Neuronal stem cell (in vitro differentiated cells): ENCODE data around the gene APOLD1.

ENCODE experiments used
- DNase-seq: peaks from one replicate; pipeline ENCODE4 v3.0.0-alpha.2; 2013; ENCODE audit warnings: low spot score
- H2AFZ ChIP-seq: one replicate; pipeline ENCODE4 v1.6.1; 2013; ENCODE audit warnings: mild to moderate bottlenecking, low read length, inconsistent platforms
- H2AK5ac ChIP-seq: 2 replicates; pipeline ENCODE4 v1.6.1; 2013; ENCODE audit warnings: low read depth, mild to moderate bottlenecking, inconsistent platforms, low read length, moderate library complexity, mixed read lengths
- H2BK120ac ChIP-seq: 2 replicates; pipeline ENCODE4 v1.6.1; 2013; ENCODE audit warnings: low read depth, mild to moderate bottlenecking, inconsistent platforms, low read length, moderate library complexity, mixed read lengths
- H2BK12ac ChIP-seq: one replicate; pipeline ENCODE4 v1.6.1; 2013; ENCODE audit warnings: low read length, inconsistent platforms
- H2BK15ac ChIP-seq: 2 replicates; pipeline ENCODE4 v1.6.1; 2013; ENCODE audit warnings: mild to moderate bottlenecking, low read length, inconsistent platforms, mixed read lengths
- H2BK5ac ChIP-seq: one replicate; pipeline ENCODE4 v1.6.1; 2013; ENCODE audit warnings: inconsistent platforms, mild to moderate bottlenecking, low read length, moderate library complexity
- H3K14ac ChIP-seq: one replicate; pipeline ENCODE4 v1.6.1; 2013; ENCODE audit warnings: low read length, inconsistent platforms
- H3K18ac ChIP-seq: 2 replicates; pipeline ENCODE4 v1.6.1; 2013; ENCODE audit warnings: low read length, inconsistent platforms
- H3K23ac ChIP-seq: 2 replicates; pipeline ENCODE4 v1.6.1; 2013; ENCODE audit warnings: low read depth, mild to moderate bottlenecking, mixed read lengths, low read length, inconsistent platforms; ENCODE audit not compliant: poor library complexity
- H3K27ac ChIP-seq: replicated peaks from 3 replicates; pipeline ENCODE4 v1.5.1; 2013; ENCODE audit warnings: low read length, inconsistent platforms
- H3K27me3 ChIP-seq, 3 experiments: 2 replicates each; pipeline ENCODE4 v1.6.1; 2013; ENCODE audit warnings: low read length in 3 of 3, mild to moderate bottlenecking in 2 of 3, inconsistent platforms in 1 of 3, low read depth in 1 of 3, mixed read lengths in 1 of 3, moderate library complexity in 1 of 3; ENCODE audit not compliant: control insufficient read depth in 3 of 3, insufficient read depth in 3 of 3
- H3K36me3 ChIP-seq, 2 donors: replicated peaks in 1 of 2; 2 replicates each; pipeline ENCODE4 v1.6.1; 2013; ENCODE audit warnings: low read length in 2 of 2; ENCODE audit not compliant: control insufficient read depth in 2 of 2, insufficient read depth in 2 of 2
- H3K4ac ChIP-seq: 2 replicates; pipeline ENCODE4 v1.6.1; 2013; ENCODE audit warnings: inconsistent platforms, mild to moderate bottlenecking, low read length, moderate library complexity
- H3K4me1 ChIP-seq, 2 donors: 1 replicate in 1 of 2; 2 replicates in 1 of 2; pipeline ENCODE4 v1.6.1; 2013; ENCODE audit warnings: low read length in 2 of 2, low read depth in 1 of 2; ENCODE audit not compliant: control insufficient read depth in 2 of 2, insufficient read depth in 1 of 2
- H3K4me2 ChIP-seq: one replicate; pipeline ENCODE4 v1.6.1; 2013; ENCODE audit warnings: mild to moderate bottlenecking, low read length, inconsistent platforms; ENCODE audit not compliant: insufficient read depth, poor library complexity, severe bottlenecking
- H3K4me3 ChIP-seq, 2 donors: 2 replicates each; pipeline ENCODE4 v1.5.1; 2013; ENCODE audit warnings: low read length in 2 of 2, mild to moderate bottlenecking in 2 of 2, inconsistent platforms in 1 of 2, moderate library complexity in 1 of 2
- H3K79me1 ChIP-seq: one replicate; pipeline ENCODE4 v1.6.1; 2013; ENCODE audit warnings: low read depth, mild to moderate bottlenecking, inconsistent platforms, low read length, moderate library complexity
- H3K9ac ChIP-seq: one replicate; pipeline ENCODE4 v1.6.1; 2013; ENCODE audit warnings: mild to moderate bottlenecking, low read depth, low read length, inconsistent platforms; ENCODE audit not compliant: poor library complexity
- H3K9me3 ChIP-seq, 2 donors: replicated peaks in 1 of 2; 2 replicates each; pipeline versions ENCODE3 to v1.6.1; 2013; ENCODE audit warnings: low read length in 2 of 2, mild to moderate bottlenecking in 2 of 2, inconsistent platforms in 1 of 2, low read depth in 1 of 2, mixed read lengths in 1 of 2, moderate library complexity in 1 of 2; ENCODE audit not compliant: control insufficient read depth in 2 of 2, insufficient read depth in 1 of 2
- H4K8ac ChIP-seq: one replicate; pipeline ENCODE4 v1.6.1; 2013; ENCODE audit warnings: low read depth, mild to moderate bottlenecking, inconsistent platforms, low read length, moderate library complexity
- H4K91ac ChIP-seq: one replicate; pipeline ENCODE4 v1.6.1; 2013; ENCODE audit warnings: low read length, low read depth, mild to moderate bottlenecking, inconsistent platforms; ENCODE audit not compliant: poor library complexity
- WGBS, 2 donors: extraction: QIAGEN DNeasy Blood & Tissue Kit; methylation state at CpG; one replicate each; pipeline ENCODE4 v1.1.7; 2013; ENCODE audit warnings: missing lambda C conversion rate in 2 of 2, mixed read lengths in 1 of 2; ENCODE audit not compliant: insufficient read length in 2 of 2, insufficient replicate concordance in 1 of 2; ENCODE audit errors: extremely low coverage in 2 of 2; 5-methylcytosine and 5-hydroxymethylcytosine counted together

Gene APOLD1

GRCh38 chr12:12812174-12812573 lies 26.7 kb downstream of the APOLD1 start:
- Histone ChIP-seq H3K18ac (no peak overlapping the region), H4K91ac (no peak overlapping the region), H2AFZ (no peak overlapping the region), H3K27ac (no peak overlapping the region), H3K23ac (no peak overlapping the region), H2BK15ac (no peak overlapping the region), H3K9me3 (no peaks in the 10 kb centered on the region), H3K27me3 (no peaks in the 10 kb centered on the region), H2BK120ac (no peak overlapping the region), H3K79me1 (no peaks in the 10 kb centered on the region), H3K4me3 (no peak overlapping the region), H3K4me2 (no peak overlapping the region), H3K4me1 (peaks cover 3 to 10% of the 10 kb centered on the region in 2 donors), H3K4ac (no peak overlapping the region), H4K8ac (no peak overlapping the region), H3K9ac (no peak overlapping the region), H3K36me3 (peaks cover 2 to 30% of the 10 kb centered on the region in 2 donors), H2AK5ac (no peak overlapping the region), H3K14ac (no peak overlapping the region), H2BK5ac (no peak overlapping the region), H2BK12ac (no peak overlapping the region)
- WGBS, 2 donors, result no CpG with 5 or more reads among the region's 5 CpGs
- DNase-seq, result no peak

GRCh38 chr12:12812618-12813119 lies 27.2 kb downstream of the APOLD1 start:
- H2AFZ ChIP-seq, result peak overlapping the region; percentile 60
- no peak overlapping the region for H2BK15ac ChIP-seq
- peaks cover 2 to 35% of the 10 kb centered on the region in 2 donors for H3K36me3 ChIP-seq
- DNase-seq, result no peak
- H3K4me2 ChIP-seq, result no peak overlapping the region
- no peak overlapping the region for H3K23ac ChIP-seq
- H3K27ac ChIP-seq, result no peak overlapping the region
- H3K14ac ChIP-seq, result no peak overlapping the region
- no peak overlapping the region for H3K18ac ChIP-seq
- H3K79me1 ChIP-seq, result no peaks in the 10 kb centered on the region
- no peak overlapping the region for H2BK5ac ChIP-seq
- no CpG with 5 or more reads among the region's 14 CpGs for WGBS, 2 donors
- H4K91ac ChIP-seq, result no peak overlapping the region
- H4K8ac ChIP-seq, result no peak overlapping the region
- H3K9me3 ChIP-seq, result no peaks in the 10 kb centered on the region
- peaks cover 3 to 10% of the 10 kb centered on the region in 2 donors for H3K4me1 ChIP-seq
- no peak overlapping the region for H2BK12ac ChIP-seq
- no peaks in the 10 kb centered on the region for H3K27me3 ChIP-seq
- no peak overlapping the region for H3K4ac ChIP-seq
- H3K9ac ChIP-seq, result no peak overlapping the region
- H3K4me3 ChIP-seq, result peak overlapping the region in 1 of 2 donors; percentile 61
- H2BK120ac ChIP-seq, result no peak overlapping the region
- H2AK5ac ChIP-seq, result no peak overlapping the region

- Histone ChIP-seq H3K9me3 (no peaks in the 10 kb centered on the region), H3K9ac (no peak within 1 kb of the TSS), H3K4me1 (peaks cover 3% of the 10 kb centered on the region in 2 donors), H3K23ac (no peak within 1 kb of the TSS), H2BK120ac (no peak within 1 kb of the TSS), H2AK5ac (no peak within 1 kb of the TSS), H3K14ac (no peak within 1 kb of the TSS), H3K79me1 (no peaks in the 10 kb centered on the region), H2AFZ (peak within 1 kb of the TSS; percentile 77), H2BK5ac (no peak within 1 kb of the TSS), H4K91ac (no peak within 1 kb of the TSS), H3K27ac (no peak within 1 kb of the TSS), H3K36me3 (peaks cover 2 to 39% of the 10 kb centered on the region in 2 donors), H2BK15ac (no peak within 1 kb of the TSS), H3K18ac (peak within 1 kb of the TSS; percentile 73), H2BK12ac (no peak within 1 kb of the TSS), H3K4me3 (peak within 1 kb of the TSS; percentile 61 to 94), H3K4ac (no peak within 1 kb of the TSS), H4K8ac (no peak within 1 kb of the TSS), H3K4me2 (peak within 1 kb of the TSS; percentile 88), H3K27me3 (no peaks in the 10 kb centered on the region)
- DNase-seq, result peak; percentile 92
- no CpG with 5 or more reads among the region's 35 CpGs for WGBS, 2 donors
These were observed 28.0 kb downstream of the APOLD1 start, which contains the start of gene DDX47 for GRCh38 chr12:12813120-12814101. Gene DDX47, plus strand, starts transcription at chr12:12813346. Its CDS starts 22 bp downstream, at chr12:12813368.

GRCh38 chr12:12817616-12818015 lies 32.2 kb downstream of the APOLD1 start:
- no peak overlapping the region for H2AK5ac ChIP-seq
- no peak overlapping the region for H3K27ac ChIP-seq
- WGBS, 2 donors, result no CpG with 5 or more reads among the region's 7 CpGs
- H3K79me1 ChIP-seq, result no peaks in the 10 kb centered on the region
- no peak overlapping the region for H3K23ac ChIP-seq
- DNase-seq, result no peak
- no peak overlapping the region for H4K8ac ChIP-seq
- H3K14ac ChIP-seq, result no peak overlapping the region
- no peaks in the 10 kb centered on the region for H3K9me3 ChIP-seq
- H3K9ac ChIP-seq, result no peak overlapping the region
- H4K91ac ChIP-seq, result no peak overlapping the region
- H2BK15ac ChIP-seq, result no peak overlapping the region
- H3K4me1 ChIP-seq, result peaks cover 0 to 3% of the 10 kb centered on the region in 2 donors
- no peak overlapping the region for H2BK5ac ChIP-seq
- H2AFZ ChIP-seq, result no peak overlapping the region
- H3K27me3 ChIP-seq, result no peaks in the 10 kb centered on the region
- no peak overlapping the region for H2BK12ac ChIP-seq
- H3K18ac ChIP-seq, result no peak overlapping the region
- H3K4me3 ChIP-seq, result no peak overlapping the region
- no peak overlapping the region for H3K4me2 ChIP-seq
- H3K36me3 ChIP-seq, result peaks cover 5 to 75% of the 10 kb centered on the region in 2 donors
- H2BK120ac ChIP-seq, result no peak overlapping the region
- H3K4ac ChIP-seq, result no peak overlapping the region
